SK-MEL-5 (cell line): ENCODE measurements around the gene ADGRL1. TPM values are rescaled to one million over a fixed set of nuclear protein-coding genes. Genes with fewer than 3 reads are reported as not detected.

Source experiments
- DNase-seq: peaks from one replicate; pipeline ENCODE4 v3.0.0-alpha.2; 2016; ENCODE audit warnings: low read depth, low spot score
- in situ Hi-C: cut with HindIII; loops from 2 replicates; pipeline ENCODE4 v1.10.0; 2016; ENCODE audit warnings: low sequenced_read_pairs, high pct_unique_total_duplicates, low pct_unique_long_range_greater_than_20kb
- total RNA-seq: library from RNA; depleted of rRNA; stranded (reverse); fragments of >200 nt; shearing (Covaris generic); gene quantifications from 2 replicates; pipeline ENCODE4 v1.2.3, GENCODE V29; 2014

The ADGRL1 gene
- total RNA-seq, 1 experiment from 2014 or later, result 5.0 TPM

GRCh38 chr19:14135985-14136508, 69.9 kb downstream of the ADGRL1 start:
- in situ Hi-C loops, result no loop called here
- no peak for DNase-seq

GRCh38 chr19:14135355-14135754, 70.6 kb downstream of the ADGRL1 start:
- in situ Hi-C loops, result no loop called here
- no peak for DNase-seq

GRCh38 chr19:14127929-14128509, 78.0 kb downstream of the ADGRL1 start:
- in situ Hi-C loops, result no loop called here
- no peak for DNase-seq

GRCh38 chr19:14127176-14127575, 78.8 kb downstream of the ADGRL1 start:
- no peak for DNase-seq
- in situ Hi-C loops, result no loop called here

GRCh38 chr19:14122924-14123323, 83.0 kb downstream of the ADGRL1 start:
- in situ Hi-C loops, result no loop called here
- no peak for DNase-seq

- in situ Hi-C loops, result no loop called here
- no peak for DNase-seq
These were observed 85.5 kb downstream of the ADGRL1 start for GRCh38 chr19:14120497-14120780.

- DNase-seq, result no peak
- in situ Hi-C loops, result no loop called here
These were observed 86.1 kb downstream of the ADGRL1 start for GRCh38 chr19:14119644-14120496.

GRCh38 chr19:14119146-14119545, 86.8 kb downstream of the ADGRL1 start:
- in situ Hi-C loops, result no loop called here
- no peak for DNase-seq

- no peak for DNase-seq
- in situ Hi-C loops, result no loop called here
These were observed 87.6 kb downstream of the ADGRL1 start for GRCh38 chr19:14118165-14119051.

- DNase-seq, result peak; percentile 97
- in situ Hi-C loops, result no loop called here
These were observed 88.3 kb downstream of the ADGRL1 start, which contains the start of gene PRKACA for GRCh38 chr19:14117668-14118164. PRKACA (minus strand) TSS chr19:14117762; CDS start chr19:14117547, 215 bp downstream.

GRCh38 chr19:14116918-14117578, 88.9 kb downstream of the ADGRL1 start:
- DNase-seq, result no peak
- in situ Hi-C loops, result no loop called here

GRCh38 chr19:14116525-14116917, 89.4 kb downstream of the ADGRL1 start:
- in situ Hi-C loops, result no loop called here
- no peak for DNase-seq

GRCh38 chr19:14115756-14116155, 90.2 kb downstream of the ADGRL1 start:
- DNase-seq, result no peak
- in situ Hi-C loops, result no loop called here

- peak; percentile 62 for DNase-seq
- in situ Hi-C loops, result no loop called here
These were observed 91.1 kb downstream of the ADGRL1 start for GRCh38 chr19:14114854-14115253.

GRCh38 chr19:14114439-14114838, 91.5 kb downstream of the ADGRL1 start:
- no peak for DNase-seq
- in situ Hi-C loops, result no loop called here

- in situ Hi-C loops, result no loop called here
- peak; percentile 81 for DNase-seq
These were observed 92.1 kb downstream of the ADGRL1 start for GRCh38 chr19:14113762-14114414.

- in situ Hi-C loops, result no loop called here
- no peak for DNase-seq
These were observed 93.1 kb downstream of the ADGRL1 start for GRCh38 chr19:14112809-14113385.
